ENCODE measurements around the gene STXBP2.
A peak's percentile ranks its signal among the peaks of the same experiment; 100 is the strongest.

STXBP2 gene

GRCh38 chr19:7636691-7637373 lies at the start of gene STXBP2:
Gene STXBP2 (plus strand): TSS chr19:7637110. CDS start chr19:7637150, 40 bp downstream.
- DNase-seq, result peak in 5 of 14 donors; percentile 9 to 22 (median 13)

DNA sequence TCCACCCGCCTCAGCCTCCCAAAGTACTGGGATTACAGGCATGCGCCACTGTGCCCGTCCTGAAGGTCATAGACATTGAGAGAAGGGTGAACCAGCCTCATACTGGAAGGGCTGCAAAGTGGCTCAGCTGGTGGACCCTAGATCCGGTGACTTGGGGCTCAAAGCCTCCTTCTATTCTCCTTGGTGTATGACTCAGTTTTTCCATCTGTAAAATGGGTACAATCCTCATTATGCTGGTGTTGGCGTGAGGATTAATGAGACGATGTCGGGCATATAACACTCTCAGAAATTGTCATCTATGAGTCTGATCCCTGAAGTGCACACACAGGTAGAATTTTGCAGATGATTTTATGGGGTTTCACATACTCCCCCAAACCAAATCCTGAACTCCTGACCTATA lies 47.1 kb upstream of the STXBP2 start:
- no peak for DNase-seq

DNA sequence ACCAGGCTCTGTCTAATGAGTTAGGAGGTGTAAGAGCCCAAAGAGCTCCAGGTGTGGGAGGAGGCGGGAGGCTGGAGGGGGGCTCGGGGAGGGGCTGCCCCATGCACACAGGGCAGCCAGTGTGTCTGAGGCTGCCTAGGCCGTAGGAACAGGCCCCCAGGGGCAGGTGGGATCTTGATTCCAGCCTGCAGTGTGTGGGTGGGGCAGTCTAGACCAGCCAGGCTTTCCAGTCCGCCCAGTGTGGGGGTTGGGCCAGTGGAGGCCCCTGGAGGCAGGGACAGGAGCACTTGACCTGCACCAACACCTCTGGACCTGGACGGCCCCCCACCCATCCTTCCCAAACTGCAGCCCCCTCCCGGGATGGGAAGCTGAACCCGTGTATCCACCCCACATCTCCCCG lies 46.7 kb upstream of the STXBP2 start:
- no peak for DNase-seq

GRCh38 chr19:7595466-7596133 lies 41.3 kb upstream of the STXBP2 start, which contains the start of gene CAMSAP3:
Gene CAMSAP3 (plus strand): TSS chr19:7595863. CDS start chr19:7596003, 140 bp downstream.
- peak in 1 of 14 donors; percentile 55 for DNase-seq

DNA sequence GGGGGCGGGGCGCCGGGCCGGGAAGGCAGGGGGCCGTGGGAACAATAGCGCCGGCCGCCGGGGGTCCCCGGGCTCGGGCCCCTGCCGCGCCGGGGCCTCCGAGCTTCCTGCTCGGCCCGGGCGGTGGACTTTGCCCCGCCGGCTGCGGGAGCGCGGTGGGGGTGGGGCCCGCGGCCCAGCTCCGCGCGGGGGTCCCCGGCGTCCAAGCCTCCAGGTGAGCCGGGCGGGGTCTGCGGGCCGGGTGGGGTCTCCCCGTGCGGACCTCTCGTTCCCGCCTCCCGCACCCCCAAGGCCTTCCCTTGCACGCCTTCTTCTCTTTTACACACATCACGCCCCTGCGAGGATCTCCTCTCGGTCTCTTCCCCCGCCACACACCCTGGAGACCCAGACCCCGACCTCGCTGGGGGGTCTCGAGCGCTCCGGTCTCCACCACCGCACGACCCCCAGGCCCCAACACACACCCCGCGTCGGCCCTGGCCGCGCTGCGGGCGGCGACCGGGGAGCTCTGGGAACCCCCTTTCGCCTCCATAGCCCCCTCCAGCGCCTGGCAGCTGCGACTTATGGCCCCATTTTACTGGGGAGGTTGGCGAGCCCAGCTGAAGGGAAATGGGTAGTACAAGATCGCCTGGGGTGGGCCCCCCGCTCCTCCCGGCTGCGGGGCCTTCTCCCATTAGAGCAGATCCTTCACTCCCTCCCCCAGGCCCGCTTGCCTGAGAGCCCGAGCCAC lies 40.5 kb upstream of the STXBP2 start:
- DNase-seq, result no peak

- DNase-seq, result no peak
Observed at GRCh38 chr19:7597689-7598088, 39.2 kb upstream of the STXBP2 start.

- DNase-seq, result no peak
Observed at GRCh38 chr19:7598180-7598579, 38.7 kb upstream of the STXBP2 start.

GRCh38 chr19:7600721-7601120 lies 36.2 kb upstream of the STXBP2 start:
- DNase-seq, result no peak

DNA sequence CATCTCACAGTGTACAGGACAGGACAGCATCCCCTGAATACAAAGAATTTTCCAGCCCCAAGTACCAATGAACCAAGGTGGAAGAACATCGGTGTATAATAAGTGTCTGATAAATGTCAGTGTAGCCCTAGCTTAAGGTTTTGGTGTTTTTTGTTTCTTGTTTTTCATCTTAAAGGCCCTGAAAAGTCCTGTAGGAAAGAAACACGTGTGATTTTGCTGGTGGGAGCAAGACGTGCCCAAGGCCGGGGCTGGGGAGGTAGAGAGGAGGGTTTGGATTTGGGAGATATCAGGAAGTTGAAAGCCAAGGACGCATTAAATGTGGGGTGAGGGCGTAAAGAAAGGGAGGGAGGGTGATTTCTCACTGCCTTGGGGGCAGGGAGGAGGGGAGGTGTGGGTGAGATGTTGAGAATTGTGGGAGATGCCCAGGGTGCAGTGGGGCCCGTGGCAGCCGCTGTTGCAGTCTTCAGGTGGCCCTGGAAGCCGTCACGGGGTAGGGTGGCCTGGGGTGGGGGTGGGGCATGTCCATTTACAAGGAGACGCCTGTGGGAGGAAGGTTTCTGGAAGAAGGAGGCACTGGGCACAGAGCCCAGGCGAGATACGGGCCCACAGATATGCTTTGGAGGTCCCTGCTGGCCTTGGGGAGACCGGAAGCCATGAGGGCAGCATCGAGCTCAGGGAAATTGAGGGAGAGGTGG lies 34.5 kb upstream of the STXBP2 start:
- no peak for DNase-seq

DNA sequence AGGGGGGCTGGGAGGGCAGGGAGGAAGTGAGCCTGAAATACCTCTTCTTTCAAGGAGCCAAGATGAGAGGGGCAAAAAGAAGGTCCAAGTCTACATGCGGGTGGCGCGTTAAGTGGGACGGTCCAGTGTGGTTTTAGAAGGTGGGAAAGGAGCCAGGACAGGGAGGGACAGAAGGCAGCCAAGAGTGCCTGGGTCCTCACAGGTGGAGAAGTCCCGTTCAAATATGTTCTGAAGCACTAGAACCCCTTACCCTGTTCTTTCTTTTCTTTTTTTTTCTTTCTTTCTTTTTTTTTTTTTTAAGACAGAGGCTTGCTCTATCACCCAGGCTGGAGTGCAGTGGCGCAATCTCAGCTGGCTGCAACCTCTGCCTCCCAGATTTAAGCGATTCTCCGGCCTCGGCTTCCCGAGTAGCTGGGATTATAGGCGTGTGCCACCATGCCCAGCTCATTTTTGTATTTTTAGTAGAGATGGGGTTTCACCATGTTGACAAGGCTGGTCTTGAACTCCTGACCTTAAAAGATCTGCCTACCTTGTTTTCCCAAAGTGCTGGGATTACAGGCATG lies 33.9 kb upstream of the STXBP2 start:
- DNase-seq, result no peak

DNA sequence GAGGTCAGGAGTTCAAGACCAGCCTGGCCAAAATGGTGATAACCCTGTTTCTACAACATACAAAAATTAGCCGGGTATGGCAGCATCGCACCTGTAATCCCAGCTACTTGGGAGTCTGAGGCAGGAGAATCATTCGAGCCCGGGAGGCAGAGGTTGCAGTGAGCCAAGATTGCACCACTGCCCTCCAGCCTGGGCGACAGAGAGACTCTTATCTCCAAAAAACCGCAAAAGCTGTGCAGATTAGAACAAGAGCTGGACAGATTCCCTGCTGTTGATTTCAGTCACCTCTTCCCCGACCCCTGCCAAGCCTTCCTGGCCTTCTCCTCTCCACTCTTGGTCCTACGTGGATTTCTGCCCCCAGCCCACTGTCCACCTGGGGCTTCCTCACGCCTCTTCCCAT lies 33.0 kb upstream of the STXBP2 start:
- no peak for DNase-seq

- DNase-seq, result no peak
Observed at GRCh38 chr19:7605490-7606222, 31.3 kb upstream of the STXBP2 start.

DNA sequence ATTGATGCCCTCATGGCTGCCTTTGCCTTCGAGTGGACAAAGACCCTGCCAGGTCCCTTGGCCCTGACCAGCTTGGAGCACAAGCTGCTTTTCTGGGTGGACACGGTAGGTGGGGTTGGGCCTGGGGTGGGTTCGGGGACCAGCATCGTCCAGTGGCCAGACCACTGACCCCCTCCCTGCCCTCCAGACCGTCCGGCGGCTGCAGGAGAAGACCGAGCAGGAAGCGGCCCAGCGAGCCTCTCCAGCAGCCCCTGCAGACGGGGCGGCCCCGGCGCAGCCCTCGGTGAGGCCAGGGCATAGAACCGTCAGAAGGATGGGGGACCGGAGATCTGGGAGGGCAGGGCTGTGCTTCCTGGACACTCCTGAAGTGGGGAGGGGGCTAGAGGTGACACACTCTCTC lies 30.6 kb upstream of the STXBP2 start:
- no peak for DNase-seq

DNA sequence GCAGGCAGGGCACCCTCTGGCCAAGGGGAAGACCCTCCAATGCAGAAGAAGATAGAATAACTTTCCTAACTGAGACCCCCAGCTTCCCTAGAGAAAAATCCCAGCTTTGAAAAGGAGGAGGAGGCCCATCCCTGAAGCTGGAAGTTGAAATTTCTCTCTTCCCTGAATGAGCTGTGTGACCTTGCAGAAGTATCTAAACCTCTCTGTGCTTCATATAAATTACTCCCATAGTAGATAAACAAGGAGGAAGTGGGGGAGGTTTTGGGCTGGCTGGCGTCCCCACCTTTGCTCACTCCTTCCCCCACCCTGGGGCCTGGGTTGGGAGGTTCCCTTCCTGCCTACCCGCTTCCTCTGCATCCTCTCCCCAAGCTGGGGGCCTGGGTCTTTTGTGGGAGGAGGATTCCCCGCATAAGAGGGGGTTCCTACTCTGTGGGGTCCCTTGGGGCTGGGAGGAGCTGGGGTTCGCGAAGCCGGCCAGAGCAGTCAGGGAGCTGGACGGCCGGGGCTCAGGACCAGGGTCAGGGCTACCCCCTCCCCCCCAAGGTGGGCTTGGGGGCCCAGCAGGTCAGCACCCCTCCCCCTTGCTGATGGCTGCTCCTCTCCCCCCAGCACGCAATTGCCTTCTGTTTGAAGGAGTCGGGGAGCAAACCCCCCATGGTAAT lies 29.6 kb upstream of the STXBP2 start:
- no peak for DNase-seq

GRCh38 chr19:7607874-7608560 lies 28.9 kb upstream of the STXBP2 start:
- no peak for DNase-seq

DNA sequence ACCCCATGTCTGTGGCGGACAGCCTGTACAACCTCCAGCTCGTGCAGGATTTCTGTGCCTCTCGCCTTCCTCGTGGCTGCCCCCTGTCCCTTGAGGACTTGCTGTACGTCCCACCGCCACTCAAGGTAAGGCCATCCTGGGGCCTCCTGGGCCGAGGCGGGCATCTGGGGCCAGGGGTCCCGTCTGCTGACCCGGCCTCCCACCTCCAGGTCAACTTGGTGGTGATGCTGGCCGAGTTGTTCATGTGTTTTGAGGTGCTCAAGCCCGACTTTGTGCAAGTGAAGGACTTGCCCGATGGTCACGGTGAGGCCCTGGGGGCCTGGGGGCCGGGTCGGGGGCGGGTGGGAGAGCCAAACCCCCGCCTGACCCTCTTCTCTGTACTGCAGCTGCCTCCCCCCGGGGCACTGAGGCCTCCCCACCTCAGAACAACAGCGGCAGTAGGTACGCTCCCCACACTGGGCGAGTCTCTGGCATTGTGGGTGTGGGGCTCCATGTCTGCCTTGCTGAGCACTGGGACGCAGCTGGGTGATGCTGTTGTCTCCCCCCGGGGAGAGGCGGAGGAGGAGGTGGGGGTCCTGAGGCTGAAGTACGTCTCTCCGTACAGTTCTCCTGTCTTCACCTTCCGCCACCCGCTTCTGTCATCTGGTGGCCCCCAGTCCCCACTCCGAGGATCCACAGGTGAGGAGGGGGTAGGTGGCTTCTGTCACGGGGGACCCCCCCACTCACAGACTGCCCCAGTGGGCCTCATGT lies 26.2 kb upstream of the STXBP2 start:
- DNase-seq, result no peak

DNA sequence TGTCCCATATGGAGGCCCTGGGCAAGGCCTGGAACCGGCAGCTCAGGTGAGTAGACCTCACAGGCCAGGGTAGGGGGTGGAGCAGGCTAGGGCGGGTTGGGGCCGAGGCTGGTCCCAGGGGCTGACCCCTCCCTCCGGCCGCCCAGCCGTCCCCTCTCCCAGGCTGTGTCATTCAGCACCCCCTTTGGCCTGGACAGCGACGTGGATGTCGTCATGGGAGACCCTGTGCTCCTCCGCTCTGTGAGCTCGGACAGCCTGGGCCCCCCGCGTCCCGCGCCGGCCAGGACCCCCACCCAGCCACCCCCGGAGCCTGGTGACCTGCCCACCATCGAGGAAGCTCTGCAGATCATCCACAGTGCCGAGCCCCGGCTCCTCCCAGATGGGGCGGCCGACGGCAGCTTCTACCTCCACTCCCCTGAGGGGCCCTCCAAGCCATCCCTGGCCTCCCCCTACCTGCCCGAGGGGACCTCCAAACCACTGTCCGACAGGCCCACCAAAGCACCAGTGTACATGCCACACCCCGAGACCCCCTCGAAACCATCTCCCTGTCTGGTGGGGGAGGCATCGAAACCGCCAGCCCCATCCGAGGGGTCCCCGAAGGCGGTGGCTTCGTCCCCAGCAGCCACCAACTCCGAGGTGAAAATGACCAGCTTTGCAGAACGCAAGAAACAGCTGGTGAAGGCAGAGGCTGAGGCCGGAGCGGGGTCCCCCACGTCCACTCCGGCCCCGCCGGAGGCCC lies 25.2 kb upstream of the STXBP2 start:
- no peak for DNase-seq

DNA sequence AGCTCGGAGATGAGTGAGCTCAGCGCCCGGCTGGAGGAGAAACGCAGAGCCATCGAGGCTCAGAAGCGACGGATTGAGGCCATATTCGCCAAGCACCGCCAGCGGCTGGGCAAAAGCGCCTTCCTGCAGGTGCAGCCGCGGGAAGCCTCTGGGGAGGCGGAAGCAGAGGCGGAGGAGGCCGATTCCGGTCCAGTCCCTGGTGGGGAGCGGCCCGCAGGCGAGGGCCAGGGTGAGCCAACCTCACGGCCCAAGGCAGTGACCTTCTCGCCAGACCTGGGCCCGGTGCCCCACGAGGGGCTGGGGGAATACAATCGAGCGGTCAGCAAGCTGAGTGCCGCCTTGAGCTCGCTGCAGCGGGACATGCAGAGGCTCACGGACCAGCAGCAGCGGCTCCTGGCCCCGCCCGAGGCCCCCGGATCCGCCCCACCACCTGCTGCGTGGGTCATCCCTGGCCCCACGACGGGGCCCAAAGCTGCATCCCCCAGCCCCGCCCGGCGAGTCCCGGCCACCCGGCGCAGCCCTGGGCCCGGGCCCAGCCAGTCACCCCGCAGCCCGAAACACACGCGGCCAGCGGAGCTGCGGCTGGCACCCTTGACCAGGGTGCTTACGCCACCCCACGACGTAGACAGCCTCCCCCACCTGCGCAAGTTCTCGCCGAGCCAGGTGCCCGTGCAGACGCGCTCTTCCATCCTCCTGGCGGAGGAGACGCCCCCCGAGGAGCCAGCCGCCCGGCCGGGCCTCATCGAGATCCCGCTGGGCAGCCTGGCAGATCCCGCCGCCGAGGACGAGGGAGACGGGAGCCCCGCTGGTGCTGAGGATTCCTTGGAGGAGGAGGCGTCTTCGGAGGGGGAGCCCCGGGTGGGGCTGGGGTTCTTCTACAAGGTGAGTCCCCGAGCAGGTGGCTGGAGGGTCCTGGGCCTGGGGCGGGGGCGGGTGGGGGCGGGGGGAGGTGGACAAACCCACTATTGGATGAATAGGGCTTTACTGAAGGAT lies 24.3 kb upstream of the STXBP2 start:
- DNase-seq, result no peak
